A673 (cell line): ENCODE measurements around the gene WDR27.

Source experiments
- CTCF ChIP-seq: fragments of 300-800, 200-600 bp; sonication (generic); conservative IDR thresholded peaks from 2 replicates; pipeline ENCODE4 v1.5.1; 2017; ENCODE audit warnings: low read depth, mild to moderate bottlenecking, antibody characterized with exemption, low read length, moderate library complexity, mixed read lengths
- EZH2 ChIP-seq: fragments of 200-600 bp; sonication (generic); IDR thresholded peaks from 2 replicates; pipeline ENCODE4 v1.6.1; 2017; ENCODE audit warnings: borderline replicate concordance, low read depth, mild to moderate bottlenecking, mixed read lengths, antibody characterized with exemption, low read length; ENCODE audit not compliant: poor library complexity, severe bottlenecking

- TF ChIP-seq CTCF (no peak), EZH2 (no peak)
Observed at GRCh38 chr6:169536446-169537170, 165.2 kb downstream of the WDR27 start.
